PC-3 (cell line): ENCODE data around the gene EVL. TPM values are rescaled to one million over a fixed set of nuclear protein-coding genes. Genes with fewer than 3 reads are reported as not detected.

Source experiments
- ATAC-seq: fragments of 200-7000 bp; cut with Tn5 transposase; 2 replicates; pipeline ENCODE4 v1.9.1; 2020; ENCODE audit warnings: mild to moderate bottlenecking, moderate library complexity
- BruUV-seq: library from RNA; stranded (reverse); fragments of 400-500 nt; replicated peaks from 2 replicates; lab custom pipeline; 2021; lab: Mats Ljungman, UMichigan
- CTCF ChIA-PET: fragments of 300-600 bp; sonication (Branson Sonifier 250); formaldehyde crosslinking; loops from one replicate; lab custom pipeline; 2022; ENCODE audit warnings: antibody characterized with exemption; lab: Charles Lee
- POLR2A ChIA-PET: fragments of 300-600 bp; sonication (Branson Sonifier 250); formaldehyde crosslinking; loops from one replicate; lab custom pipeline; 2022; ENCODE audit warnings: antibody characterized with exemption; ENCODE audit not compliant: unreplicated experiment; lab: Charles Lee
- DNase-seq: peaks from one replicate; pipeline ENCODE4 v3.0.0-alpha.2; 2015
- H2AFZ ChIP-seq: fragments of 300-600 bp; sonication (generic); 2 replicates; pipeline ENCODE4 v1.6.0; 2016; ENCODE audit warnings: antibody characterized with exemption, low read length
- H3F3A ChIP-seq: fragments of 300-600 bp; sonication (generic); one replicate; pipeline ENCODE4 v1.6.0; 2017; ENCODE audit warnings: antibody characterized with exemption, low read length, control low read depth, mild to moderate bottlenecking; ENCODE audit not compliant: unreplicated experiment
- H3K27ac ChIP-seq: fragments of 300-600 bp; sonication (generic); 2 replicates; pipeline ENCODE4 v1.5.1; 2016; ENCODE audit warnings: mild to moderate bottlenecking, low read length
- H3K27me3 ChIP-seq: fragments of 300-600 bp; sonication (generic); 2 replicates; pipeline ENCODE4 v1.6.1; 2016; ENCODE audit warnings: low read length, mixed read lengths
- H3K36me3 ChIP-seq: fragments of 300-600 bp; sonication (generic); 2 replicates; pipeline ENCODE4 v1.6.1; 2016; ENCODE audit warnings: low read depth, mixed run types, low read length, mixed read lengths
- H3K4me1 ChIP-seq: fragments of 300-600 bp; sonication (generic); 2 replicates; pipeline ENCODE4 v1.5.1; 2016; ENCODE audit warnings: low read length; ENCODE audit not compliant: insufficient read depth
- H3K4me2 ChIP-seq: fragments of 300-600 bp; sonication (generic); 2 replicates; pipeline ENCODE4 v1.6.0; 2016; ENCODE audit warnings: low read length
- H3K4me3 ChIP-seq: fragments of 300-600 bp; sonication (generic); 2 replicates; pipeline ENCODE4 v1.5.1; 2016; ENCODE audit warnings: mild to moderate bottlenecking, low read length, mixed read lengths
- H3K79me2 ChIP-seq: fragments of 300-600 bp; sonication (generic); 2 replicates; pipeline ENCODE4 v1.6.1; 2017; ENCODE audit warnings: low read length, mixed read lengths
- H3K9ac ChIP-seq: fragments of 300-600 bp; sonication (generic); 2 replicates; pipeline ENCODE4 v1.6.0; 2016; ENCODE audit warnings: mild to moderate bottlenecking, low read length
- H3K9me2 ChIP-seq: fragments of 300-600 bp; sonication (generic); replicated peaks from 2 replicates; pipeline ENCODE4 v1.6.1; 2016; ENCODE audit warnings: mixed run types, low read length, mixed read lengths
- H3K9me3 ChIP-seq: fragments of 300-600 bp; sonication (generic); 2 replicates; pipeline ENCODE4 v1.6.1; 2016; ENCODE audit warnings: low read length, mixed read lengths
- H4K20me1 ChIP-seq: fragments of 300-600 bp; sonication (generic); 2 replicates; pipeline ENCODE4 v1.6.1; 2016; ENCODE audit warnings: low read length, mixed read lengths
- EZH2 ChIP-seq: fragments of 300-600 bp; sonication (generic); IDR thresholded peaks from one replicate; pipeline ENCODE4 v1.6.1; 2017; ENCODE audit warnings: antibody characterized with exemption, mild to moderate bottlenecking, low read length; ENCODE audit not compliant: unreplicated experiment
- EZH2phosphoT487 ChIP-seq: fragments of 300-600 bp; sonication (generic); IDR thresholded peaks from 2 replicates; pipeline ENCODE4 v1.6.1; 2018; ENCODE audit warnings: mild to moderate bottlenecking, antibody characterized with exemption, low read length, borderline replicate concordance
- intact Hi-C: fragments of 100-400 bp; cut with micrococcal nuclease; formaldehyde crosslinking; loops from 2 replicates; pipeline ENCODE4 v1.9.0; 2023
- total RNA-seq: library from RNA; depleted of rRNA; stranded (reverse); fragments of >200 nt; gene quantifications from 2 replicates; pipeline ENCODE4 v1.2.3, GENCODE V29; 2014
- TF ChIP-seq, protein P1 (sequence below): fragments of 300-600 bp; sonication (generic); conservative IDR thresholded peaks from 2 replicates; pipeline ENCODE4 v1.5.1; 2017; ENCODE audit warnings: antibody characterized with exemption, low read depth, mild to moderate bottlenecking, low read length

EVL gene
- total RNA-seq, 1 experiment from 2014 or later, result 26.5 TPM

DNA sequence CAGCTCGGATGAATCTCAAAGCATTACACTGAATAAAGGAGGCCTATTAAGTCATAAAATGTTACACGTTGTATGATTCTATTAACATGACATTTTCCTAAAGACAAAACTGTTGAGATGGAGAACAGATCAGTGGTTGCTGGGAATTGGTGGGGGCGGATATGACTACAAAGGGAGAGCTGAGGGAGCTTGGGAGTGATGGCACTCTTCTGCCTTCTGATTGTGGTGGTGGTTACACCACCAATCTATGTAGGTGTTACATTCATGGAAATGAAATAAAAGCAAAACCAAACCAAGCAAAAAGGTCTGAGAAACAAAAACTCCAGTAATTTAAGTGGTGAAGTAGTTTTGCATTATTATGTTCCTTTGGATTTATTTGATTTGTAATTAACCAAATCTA, 16.4 kb upstream of the EVL start:
- no peaks in the 10 kb centered on the region for H3K4me1 ChIP-seq
- ChIA-PET POLR2A (no interaction called here), CTCF (no interaction called here)
- H3K4me2 ChIP-seq, result no peak overlapping the region
- ATAC-seq, result no peak
- H3F3A ChIP-seq, result no peaks in the 10 kb centered on the region
- intact Hi-C loops, result no loop called here
- DNase-seq, result no peak
- no peaks in the 10 kb centered on the region for H4K20me1 ChIP-seq
- H2AFZ ChIP-seq, result no peak overlapping the region
- no TSS peak for BruUV-seq
- H3K79me2 ChIP-seq, result no peaks in the 10 kb centered on the region; the same call in 1 of the 2 replicates
- no peak overlapping the region for H3K9ac ChIP-seq
- H3K27ac ChIP-seq, result no peak overlapping the region
- no peaks in the 10 kb centered on the region for H3K9me2 ChIP-seq
- no peak overlapping the region for H3K4me3 ChIP-seq
- TF ChIP-seq EZH2 (no peak), EZH2phosphoT487 (no peak)
- TF ChIP-seq, protein P1, sequence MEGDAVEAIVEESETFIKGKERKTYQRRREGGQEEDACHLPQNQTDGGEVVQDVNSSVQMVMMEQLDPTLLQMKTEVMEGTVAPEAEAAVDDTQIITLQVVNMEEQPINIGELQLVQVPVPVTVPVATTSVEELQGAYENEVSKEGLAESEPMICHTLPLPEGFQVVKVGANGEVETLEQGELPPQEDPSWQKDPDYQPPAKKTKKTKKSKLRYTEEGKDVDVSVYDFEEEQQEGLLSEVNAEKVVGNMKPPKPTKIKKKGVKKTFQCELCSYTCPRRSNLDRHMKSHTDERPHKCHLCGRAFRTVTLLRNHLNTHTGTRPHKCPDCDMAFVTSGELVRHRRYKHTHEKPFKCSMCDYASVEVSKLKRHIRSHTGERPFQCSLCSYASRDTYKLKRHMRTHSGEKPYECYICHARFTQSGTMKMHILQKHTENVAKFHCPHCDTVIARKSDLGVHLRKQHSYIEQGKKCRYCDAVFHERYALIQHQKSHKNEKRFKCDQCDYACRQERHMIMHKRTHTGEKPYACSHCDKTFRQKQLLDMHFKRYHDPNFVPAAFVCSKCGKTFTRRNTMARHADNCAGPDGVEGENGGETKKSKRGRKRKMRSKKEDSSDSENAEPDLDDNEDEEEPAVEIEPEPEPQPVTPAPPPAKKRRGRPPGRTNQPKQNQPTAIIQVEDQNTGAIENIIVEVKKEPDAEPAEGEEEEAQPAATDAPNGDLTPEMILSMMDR, result no peak
- no peaks in the 10 kb centered on the region for H3K36me3 ChIP-seq
- no peaks in the 10 kb centered on the region for H3K9me3 ChIP-seq
- H3K27me3 ChIP-seq, result no peaks in the 10 kb centered on the region

DNA sequence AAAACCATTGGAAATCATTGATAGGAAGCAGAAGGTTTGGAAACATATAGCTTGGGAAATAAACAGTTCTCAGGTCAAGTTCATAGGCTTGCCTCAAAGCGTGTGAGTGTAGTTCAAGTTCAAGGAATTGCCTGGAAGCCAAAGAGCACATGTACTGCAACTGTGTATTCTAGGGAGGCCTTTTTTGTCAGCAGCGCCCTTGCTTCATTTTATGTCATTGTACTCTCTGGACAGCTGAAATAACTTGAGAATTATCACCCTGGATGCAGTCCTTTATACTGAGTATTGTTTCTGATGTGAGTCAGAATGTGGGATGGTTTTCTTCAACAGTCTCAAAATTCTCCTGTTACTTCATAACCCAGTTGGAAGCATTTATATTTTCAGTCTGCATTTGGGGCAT, 16.0 kb upstream of the EVL start:
- Histone ChIP-seq H3K9ac (no peak overlapping the region), H3K4me1 (no peaks in the 10 kb centered on the region), H2AFZ (no peak overlapping the region), H3K27ac (no peak overlapping the region), H3K9me2 (no peaks in the 10 kb centered on the region), H3K9me3 (no peaks in the 10 kb centered on the region), H3F3A (no peaks in the 10 kb centered on the region), H3K27me3 (no peaks in the 10 kb centered on the region), H4K20me1 (no peaks in the 10 kb centered on the region), H3K79me2 (no peaks in the 10 kb centered on the region; the same call in 1 of the 2 replicates), H3K4me3 (no peak overlapping the region), H3K36me3 (no peaks in the 10 kb centered on the region), H3K4me2 (no peak overlapping the region)
- POLR2A ChIA-PET, result no interaction called here
- ATAC-seq, result no peak
- intact Hi-C loops, result no loop called here
- DNase-seq, result no peak
- CTCF ChIA-PET, result no interaction called here
- BruUV-seq, result no TSS peak
- no peak for TF ChIP-seq EZH2
- TF ChIP-seq EZH2phosphoT487, result no peak
- TF ChIP-seq, protein P1, result no peak

DNA sequence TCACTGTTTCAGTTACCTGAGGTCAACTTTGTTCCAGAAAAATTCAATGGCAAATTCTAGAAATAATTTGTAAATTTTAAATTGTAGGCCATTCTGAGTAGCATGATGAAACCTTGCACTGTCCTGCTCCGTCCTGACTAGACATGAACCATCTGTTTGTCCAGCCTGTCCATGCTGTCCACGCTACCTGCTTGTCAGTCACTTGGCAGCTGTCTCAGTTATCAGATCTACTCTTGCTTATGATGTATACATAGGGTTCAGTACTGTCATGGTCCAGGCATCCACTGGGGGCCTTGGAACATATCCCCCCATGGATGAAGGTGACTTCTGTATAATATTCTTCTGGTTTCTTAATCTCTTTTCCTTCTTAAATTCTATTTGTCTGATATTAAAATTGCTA, 14.1 kb upstream of the EVL start:
- no peaks in the 10 kb centered on the region for H3K4me1 ChIP-seq
- DNase-seq (no peak), ATAC-seq (no peak)
- no peaks in the 10 kb centered on the region for H3K36me3 ChIP-seq
- no peaks in the 10 kb centered on the region for H3K9me3 ChIP-seq
- ChIA-PET CTCF (no interaction called here), POLR2A (no interaction called here)
- intact Hi-C loops, result no loop called here
- no peaks in the 10 kb centered on the region; the same call in 1 of the 2 replicates for H3K79me2 ChIP-seq
- H4K20me1 ChIP-seq, result no peaks in the 10 kb centered on the region
- TF ChIP-seq EZH2, result no peak
- no peak overlapping the region for H3K27ac ChIP-seq
- no peak overlapping the region for H3K4me2 ChIP-seq
- H3K9ac ChIP-seq, result no peak overlapping the region
- H2AFZ ChIP-seq, result no peak overlapping the region
- H3F3A ChIP-seq, result no peaks in the 10 kb centered on the region
- no TSS peak for BruUV-seq
- H3K4me3 ChIP-seq, result no peak overlapping the region
- H3K9me2 ChIP-seq, result no peaks in the 10 kb centered on the region
- no peaks in the 10 kb centered on the region for H3K27me3 ChIP-seq
